AG10803 (cell line): ENCODE results near the gene EPC2.
A peak's percentile ranks its signal among the peaks of the same experiment; 100 is the strongest.

Experiments
- DNase-seq: peaks from one replicate; pipeline ENCODE4 v3.0.0; 2010; ENCODE audit warnings: low read depth
- H3K4me3 ChIP-seq: 2 replicates; pipeline ENCODE4 v1.5.1; 2011; ENCODE audit warnings: mild to moderate bottlenecking, low read length, control low read depth
- TF ChIP-seq, protein P1 (sequence below): conservative IDR thresholded peaks from 2 replicates; pipeline ENCODE4 v1.5.1; 2011; ENCODE audit warnings: mild to moderate bottlenecking, low read length, control low read depth, inconsistent platforms

Gene EPC2

DNA sequence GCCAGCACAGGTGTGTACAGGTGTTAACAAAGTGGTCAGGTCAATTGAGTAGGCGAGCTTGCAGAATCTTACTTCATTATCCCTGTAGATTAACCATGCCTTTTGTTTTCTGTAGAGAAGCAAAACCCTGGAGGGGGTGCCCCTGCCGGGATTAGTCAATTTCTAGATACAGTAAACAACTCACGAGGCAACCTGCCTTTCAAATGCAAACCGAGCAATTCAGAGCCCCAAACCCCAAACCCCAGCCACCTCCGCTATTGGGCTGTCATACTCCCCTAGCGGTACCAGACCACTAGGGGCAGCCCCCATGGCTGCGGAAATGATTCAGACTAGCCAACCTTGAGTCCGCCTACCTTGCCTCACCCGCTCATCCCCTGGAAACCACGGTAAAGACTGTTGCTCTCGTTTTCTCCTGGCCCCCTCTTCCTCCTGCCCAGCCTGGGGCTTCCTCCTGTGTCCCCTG is 169.1 kb downstream of the EPC2 start:
- DNase-seq: no peak
- H3K4me3 ChIP-seq: no peak overlapping the region
- TF ChIP-seq, protein P1, sequence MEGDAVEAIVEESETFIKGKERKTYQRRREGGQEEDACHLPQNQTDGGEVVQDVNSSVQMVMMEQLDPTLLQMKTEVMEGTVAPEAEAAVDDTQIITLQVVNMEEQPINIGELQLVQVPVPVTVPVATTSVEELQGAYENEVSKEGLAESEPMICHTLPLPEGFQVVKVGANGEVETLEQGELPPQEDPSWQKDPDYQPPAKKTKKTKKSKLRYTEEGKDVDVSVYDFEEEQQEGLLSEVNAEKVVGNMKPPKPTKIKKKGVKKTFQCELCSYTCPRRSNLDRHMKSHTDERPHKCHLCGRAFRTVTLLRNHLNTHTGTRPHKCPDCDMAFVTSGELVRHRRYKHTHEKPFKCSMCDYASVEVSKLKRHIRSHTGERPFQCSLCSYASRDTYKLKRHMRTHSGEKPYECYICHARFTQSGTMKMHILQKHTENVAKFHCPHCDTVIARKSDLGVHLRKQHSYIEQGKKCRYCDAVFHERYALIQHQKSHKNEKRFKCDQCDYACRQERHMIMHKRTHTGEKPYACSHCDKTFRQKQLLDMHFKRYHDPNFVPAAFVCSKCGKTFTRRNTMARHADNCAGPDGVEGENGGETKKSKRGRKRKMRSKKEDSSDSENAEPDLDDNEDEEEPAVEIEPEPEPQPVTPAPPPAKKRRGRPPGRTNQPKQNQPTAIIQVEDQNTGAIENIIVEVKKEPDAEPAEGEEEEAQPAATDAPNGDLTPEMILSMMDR: no peak

DNA sequence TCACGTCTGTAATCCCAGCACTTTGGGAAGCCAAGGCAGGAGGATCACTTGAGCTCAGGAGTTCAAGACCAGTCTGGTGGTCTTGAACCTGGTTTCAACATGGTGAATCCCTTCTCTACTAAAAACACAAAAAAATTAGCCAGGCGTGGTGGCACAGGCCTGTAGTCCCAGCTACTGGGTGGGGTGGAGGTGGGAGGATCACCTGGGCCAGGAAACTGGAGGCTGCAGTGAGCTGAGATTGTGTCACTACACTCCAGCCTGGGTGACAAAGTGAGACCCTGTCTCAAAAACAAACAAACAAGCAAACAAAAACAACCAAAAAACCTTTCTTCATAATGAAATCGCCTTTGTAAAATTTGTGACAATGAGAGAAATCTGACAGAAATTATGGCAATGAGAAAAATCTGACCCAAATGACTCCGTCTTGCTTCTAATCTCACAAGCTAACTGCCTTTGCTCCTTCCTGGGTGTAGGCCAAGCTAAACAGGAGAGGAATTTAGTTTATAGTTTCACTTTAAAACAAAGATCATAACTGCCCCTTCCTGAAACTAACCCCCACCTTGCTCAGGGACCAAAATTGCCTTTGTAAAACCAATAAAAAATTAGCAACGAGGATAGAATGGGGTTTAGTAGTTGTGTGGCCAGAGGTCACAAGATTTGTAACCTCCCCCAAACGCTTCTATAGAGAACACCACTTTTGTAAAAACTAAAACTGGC is 169.8 kb downstream of the EPC2 start:
- TF ChIP-seq, protein P1: no peak
- H3K4me3 ChIP-seq: no peak overlapping the region
- DNase-seq: peak; percentile 33

DNA sequence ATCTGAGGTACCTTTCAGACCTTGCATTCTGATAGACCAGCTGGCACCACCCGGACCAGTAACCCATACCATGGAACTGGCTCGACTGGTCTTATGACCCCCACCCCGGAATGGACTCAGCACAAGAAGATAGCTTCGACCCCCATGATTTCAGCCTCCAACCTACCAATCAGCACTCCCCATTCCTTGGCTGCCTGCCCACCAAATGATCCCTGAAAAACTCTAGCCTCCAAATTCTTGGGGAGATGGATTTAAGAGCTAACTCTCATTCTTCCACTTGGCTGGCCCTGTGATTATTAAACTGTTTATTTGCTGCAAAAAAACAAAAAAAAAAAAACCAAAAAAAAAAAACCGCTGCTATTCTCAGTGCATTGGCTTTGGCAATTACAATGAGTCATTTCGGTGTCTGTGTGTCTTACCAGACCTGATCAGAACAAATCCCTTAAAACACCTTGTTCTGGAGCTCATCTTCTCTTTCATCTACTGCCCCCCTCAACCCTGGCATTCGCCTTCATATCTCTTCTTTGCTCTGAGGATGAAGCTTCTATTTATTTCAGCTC is 170.4 kb downstream of the EPC2 start:
- no peak for DNase-seq
- TF ChIP-seq, protein P1: no peak

DNA sequence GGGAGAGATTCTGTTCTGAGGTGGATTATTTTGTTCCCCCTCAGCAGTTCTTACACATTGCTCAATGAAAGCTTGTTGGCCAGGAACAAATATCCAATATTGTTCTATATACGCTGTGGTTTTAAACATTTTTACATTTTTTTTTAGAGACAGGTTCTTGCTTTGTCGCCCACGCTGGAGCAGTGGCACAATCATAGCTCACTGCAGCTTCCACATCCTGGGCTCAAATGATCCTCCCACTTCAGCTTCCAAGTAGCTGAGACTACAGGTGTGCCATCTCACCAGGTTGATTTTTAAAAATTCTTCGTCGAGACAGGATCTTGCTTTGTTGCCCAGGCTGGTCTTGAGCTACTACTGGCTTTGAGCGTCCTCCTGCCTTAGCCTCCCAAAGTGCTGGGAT is 171.6 kb downstream of the EPC2 start:
- TF ChIP-seq, protein P1: no peak
- no peak for DNase-seq
- H3K4me3 ChIP-seq: no peak overlapping the region

More for the DNA sequence above, 170.4 kb downstream of the EPC2 start:
- H3K4me3 ChIP-seq: no peak overlapping the region

DNA sequence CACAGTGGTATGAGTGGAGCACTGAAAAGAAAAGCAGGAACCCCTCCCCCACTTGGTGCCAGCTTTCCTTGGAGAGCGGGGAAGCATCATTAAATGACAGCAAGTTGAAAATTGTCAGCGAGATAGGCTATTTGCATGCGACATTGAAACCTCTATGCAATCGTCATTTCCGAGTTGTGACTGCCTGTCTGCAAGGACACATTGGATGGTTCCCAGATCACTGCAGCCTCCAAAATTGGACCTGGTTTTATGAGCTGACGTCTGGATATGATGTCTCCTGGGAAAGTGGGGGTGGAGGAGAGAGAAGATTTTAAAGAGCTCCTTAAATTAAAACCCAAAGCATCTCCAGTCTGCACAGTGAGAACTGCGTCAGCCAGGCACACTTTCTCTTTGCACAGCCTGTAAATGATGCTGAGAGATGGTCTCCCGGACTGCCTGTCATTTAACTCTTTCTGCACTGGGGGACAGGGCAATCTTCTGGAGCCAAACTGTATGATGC is 172.7 kb downstream of the EPC2 start:
- H3K4me3 ChIP-seq: peak overlapping the region; percentile 34; the same call in 1 of the 2 replicates
- no peak for DNase-seq
- TF ChIP-seq, protein P1: no peak

DNA sequence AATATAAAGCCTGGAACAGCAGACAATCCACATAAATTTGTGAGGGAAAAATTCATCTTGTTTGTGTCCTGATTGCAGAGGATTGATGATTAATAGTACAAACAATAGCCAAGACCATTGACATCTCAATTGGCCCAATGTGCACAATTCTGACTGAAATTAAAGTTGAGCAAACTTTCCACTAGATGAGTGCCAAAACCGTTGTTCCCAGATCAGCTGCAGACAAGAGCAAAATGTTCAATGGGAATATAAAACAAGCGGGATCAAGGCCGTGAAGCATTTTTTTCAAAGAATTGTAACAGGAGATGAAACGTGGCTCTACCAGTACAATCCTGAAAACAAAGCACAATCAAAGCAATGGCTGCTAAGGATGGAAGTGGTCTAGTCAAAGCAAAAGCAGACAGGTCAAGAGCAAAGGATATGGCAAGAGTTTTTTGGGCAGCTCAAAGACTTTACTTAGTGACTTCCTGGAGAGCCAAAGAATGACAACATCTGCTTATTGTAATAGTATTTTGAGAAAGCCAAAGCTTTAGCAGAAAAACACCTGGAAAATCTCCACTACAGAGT is 174.6 kb downstream of the EPC2 start:
- H3K4me3 ChIP-seq: no peak overlapping the region
- TF ChIP-seq, protein P1: no peak
- DNase-seq: no peak
